Caco-2 (cell line): ENCODE measurements around the gene TLE7. TPM values are rescaled to one million over a fixed set of nuclear protein-coding genes. Genes with fewer than 3 reads are reported as not detected.

Experiments
- BruUV-seq: library from RNA; stranded (reverse); fragments of 400-500 nt; replicated peaks from 2 replicates; lab custom pipeline; 2021; lab: Mats Ljungman, UMichigan
- CTCF ChIA-PET: fragments of 300-600 bp; sonication (Branson Sonifier 250); formaldehyde crosslinking; loops from one replicate; lab custom pipeline; 2022; ENCODE audit warnings: antibody characterized with exemption; lab: Charles Lee
- POLR2A ChIA-PET: fragments of 300-600 bp; sonication (Branson Sonifier 250); formaldehyde crosslinking; loops from one replicate; lab custom pipeline; 2022; ENCODE audit warnings: antibody characterized with exemption; lab: Charles Lee
- DNase-seq, 2 experiments: peaks; one replicate each; pipeline versions ENCODE4 v3.0.0 to v3.0.0-alpha.2; 2020 to 2022
- H3K27me3 ChIP-seq: replicated peaks from 2 replicates; pipeline ENCODE4 v1.6.0; 2011; ENCODE audit warnings: low read length; ENCODE audit not compliant: control insufficient read depth, insufficient read depth
- H3K36me3 ChIP-seq: 2 replicates; pipeline ENCODE4 v1.5.1; 2011; ENCODE audit warnings: low read length; ENCODE audit not compliant: control insufficient read depth, insufficient read depth
- H3K4me1 ChIP-seq: fragments of 250-450 bp; sonication (Bioruptor Pico); 2 replicates; pipeline ENCODE4 v1.5.1; 2020; ENCODE audit warnings: mild to moderate bottlenecking
- H3K4me3 ChIP-seq: 2 replicates; pipeline ENCODE4 v1.5.1; 2011; ENCODE audit warnings: low read depth, mild to moderate bottlenecking, control low read depth, low read length
- H3K9me3 ChIP-seq: fragments of 250-450 bp; sonication (Bioruptor Pico); 2 replicates; pipeline ENCODE4 v1.5.1; 2020; ENCODE audit warnings: mild to moderate bottlenecking, moderate library complexity
- H3K27ac Mint-ChIP-seq: one replicate; pipeline ENCODE4 v1.8.0; 2022; ENCODE audit warnings: mixed read lengths; ENCODE audit not compliant: unreplicated experiment
- H3K27me3 Mint-ChIP-seq: one replicate; pipeline ENCODE4 v1.8.0; 2022; ENCODE audit warnings: mixed read lengths; ENCODE audit not compliant: insufficient read depth, unreplicated experiment
- H3K36me3 Mint-ChIP-seq: one replicate; pipeline ENCODE4 v1.8.0; 2022; ENCODE audit warnings: mild to moderate bottlenecking, mixed read lengths; ENCODE audit not compliant: insufficient read depth, unreplicated experiment
- H3K4me1 Mint-ChIP-seq: one replicate; pipeline ENCODE4 v1.8.0; 2022; ENCODE audit warnings: low read depth, mixed read lengths; ENCODE audit not compliant: unreplicated experiment
- H3K4me3 Mint-ChIP-seq: one replicate; pipeline ENCODE4 v1.8.0; 2022; ENCODE audit warnings: mild to moderate bottlenecking, moderate library complexity, mixed read lengths; ENCODE audit not compliant: unreplicated experiment
- H3K9me3 Mint-ChIP-seq: one replicate; pipeline ENCODE4 v1.8.0; 2022; ENCODE audit warnings: mixed read lengths; ENCODE audit not compliant: unreplicated experiment
- CTCF ChIP-seq, 2 experiments: fragments of 200-600 bp in 1 of 2; IDR thresholded peaks; 1 replicate in 1 of 2; 2 replicates in 1 of 2; pipeline versions ENCODE4 v1.5.1 to v1.8.0; 2011 to 2022; ENCODE audit warnings: antibody characterized with exemption in 1 of 2, control low read depth in 1 of 2, inconsistent platforms in 1 of 2, low read depth in 1 of 2, low read length in 1 of 2, mild to moderate bottlenecking in 1 of 2, moderate library complexity in 1 of 2; ENCODE audit not compliant: insufficient read depth in 1 of 2, severe bottlenecking in 1 of 2, unreplicated experiment in 1 of 2
- intact Hi-C: fragments of 100-400 bp; cut with micrococcal nuclease; formaldehyde crosslinking; loops from one replicate; pipeline ENCODE4 v1.10.0; 2022; ENCODE audit not compliant: unreplicated experiment
- total RNA-seq: library from RNA; stranded (reverse); gene quantifications from 2 replicates; pipeline ENCODE4 v1.2.3, GENCODE V29; 2022

The TLE7 gene
- total RNA-seq, 1 experiment from 2014 or later, result not detected

DNA sequence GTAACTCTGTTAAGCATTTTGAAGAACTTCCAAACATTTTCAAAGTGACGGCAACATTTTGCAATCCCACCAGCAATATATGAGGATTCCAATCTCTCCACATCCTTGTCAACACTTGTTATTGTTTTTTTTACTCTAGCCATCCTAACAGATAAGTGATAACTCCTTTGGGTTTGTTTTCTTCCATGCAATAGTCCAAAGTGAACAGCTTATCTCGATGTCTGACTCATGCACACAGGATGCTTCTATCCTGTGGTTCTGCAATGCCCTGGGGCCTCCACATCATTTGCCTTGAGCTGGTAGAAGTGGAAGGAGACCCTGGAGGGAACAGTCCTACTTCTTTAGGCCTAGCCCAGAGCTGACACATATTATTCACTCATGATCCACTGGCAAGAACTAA lies 13.0 kb downstream of the TLE7 start:
- H3K4me3 ChIP-seq, result no peak overlapping the region
- Mint-ChIP-seq H3K4me3 (no peak overlapping the region), H3K36me3 (no peaks in the 10 kb centered on the region), H3K27me3 (peaks cover 21% of the 10 kb centered on the region), H3K9me3 (peaks cover 10% of the 10 kb centered on the region), H3K4me1 (no peaks in the 10 kb centered on the region), H3K27ac (no peak overlapping the region)
- no peak for TF ChIP-seq CTCF (IDR thresholded peaks at IDR 0.05; ENCODE audit: insufficient read depth in 1 of 2, low read depth in 1 of 2, low read length in 1 of 2, severe bottlenecking in 1 of 2, unreplicated experiment in 1 of 2)
- no peaks in the 10 kb centered on the region for H3K4me1 ChIP-seq
- BruUV-seq, result no TSS peak
- H3K27me3 ChIP-seq, result peaks cover 1% of the 10 kb centered on the region
- H3K36me3 ChIP-seq, result no peaks in the 10 kb centered on the region
- intact Hi-C loops, result no loop called here
- ChIA-PET CTCF (interaction anchor here (2.0 kb wide), 1 partner anchor 16 kb away, joined by 8 read pairs; no protein-coding TSS in a partner anchor), POLR2A (no interaction called here)
- H3K9me3 ChIP-seq, result peaks cover 9% of the 10 kb centered on the region
- no peak for DNase-seq

GRCh38 chr16:71428385-71428784 lies 13.5 kb downstream of the TLE7 start:
- H3K4me1 ChIP-seq, result no peaks in the 10 kb centered on the region
- intact Hi-C loops, result no loop called here
- DNase-seq, result no peak
- ChIA-PET POLR2A (no interaction called here), CTCF (interaction anchor here (2.0 kb wide), 1 partner anchor 15 kb away, joined by 8 read pairs; no protein-coding TSS in a partner anchor)
- H3K9me3 Mint-ChIP-seq, result peaks cover 10% of the 10 kb centered on the region
- no peak overlapping the region for H3K4me3 ChIP-seq
- peaks cover 22% of the 10 kb centered on the region for H3K27me3 Mint-ChIP-seq
- H3K36me3 ChIP-seq, result no peaks in the 10 kb centered on the region
- peaks cover 1% of the 10 kb centered on the region for H3K27me3 ChIP-seq
- no peak overlapping the region for H3K4me3 Mint-ChIP-seq
- no peaks in the 10 kb centered on the region for H3K36me3 Mint-ChIP-seq
- no peaks in the 10 kb centered on the region for H3K4me1 Mint-ChIP-seq
- no peak for TF ChIP-seq CTCF (IDR thresholded peaks at IDR 0.05; ENCODE audit: insufficient read depth in 1 of 2, low read depth in 1 of 2, low read length in 1 of 2, severe bottlenecking in 1 of 2, unreplicated experiment in 1 of 2)
- BruUV-seq, result no TSS peak
- no peak overlapping the region for H3K27ac Mint-ChIP-seq
- H3K9me3 ChIP-seq, result peaks cover 9% of the 10 kb centered on the region

DNA sequence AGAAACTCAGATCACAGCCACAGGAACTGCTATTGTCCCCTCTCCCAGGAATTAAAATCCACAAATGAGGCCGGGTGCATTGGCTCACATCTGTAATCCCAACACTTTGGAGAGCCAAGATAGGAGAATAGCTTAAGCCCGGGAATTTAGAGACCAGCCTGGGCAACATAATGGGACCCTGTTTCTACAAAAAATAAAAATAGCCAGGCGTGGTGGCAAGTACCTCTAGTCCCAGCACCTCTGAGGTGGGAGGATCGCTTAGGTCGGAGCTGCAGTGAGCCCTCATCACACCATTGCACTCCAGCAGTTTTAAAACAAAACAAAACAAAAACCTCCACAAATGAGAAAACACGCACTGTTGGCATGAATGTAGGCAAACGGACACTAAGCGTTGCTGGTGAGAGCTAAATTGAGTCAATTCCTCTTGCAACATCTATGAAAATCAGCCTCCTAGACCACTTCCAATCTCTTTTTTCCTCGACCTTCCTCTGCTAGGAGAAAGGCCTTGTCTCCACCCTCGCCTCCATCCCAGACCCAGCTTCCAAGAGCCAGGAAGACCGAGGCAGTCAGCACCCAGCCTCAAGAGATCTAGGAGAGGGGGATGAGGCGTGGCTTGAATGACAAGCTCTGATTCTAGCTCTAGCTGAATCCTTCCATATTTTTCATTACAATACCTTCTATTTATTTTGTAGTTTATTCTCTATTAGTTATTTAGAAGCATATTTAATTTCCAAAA lies 14.8 kb downstream of the TLE7 start:
- Mint-ChIP-seq H3K4me1 (no peaks in the 10 kb centered on the region), H3K9me3 (peaks cover 10% of the 10 kb centered on the region), H3K4me3 (no peak overlapping the region), H3K27me3 (peaks cover 26% of the 10 kb centered on the region), H3K27ac (no peak overlapping the region), H3K36me3 (no peaks in the 10 kb centered on the region)
- ChIA-PET POLR2A (no interaction called here), CTCF (no interaction called here)
- H3K27me3 ChIP-seq, result peaks cover 1% of the 10 kb centered on the region
- H3K4me3 ChIP-seq, result no peak overlapping the region
- H3K4me1 ChIP-seq, result no peaks in the 10 kb centered on the region
- no TSS peak for BruUV-seq
- no peak for TF ChIP-seq CTCF (IDR thresholded peaks at IDR 0.05; ENCODE audit: insufficient read depth in 1 of 2, low read depth in 1 of 2, low read length in 1 of 2, severe bottlenecking in 1 of 2, unreplicated experiment in 1 of 2)
- no peaks in the 10 kb centered on the region for H3K36me3 ChIP-seq
- intact Hi-C loops, result no loop called here
- no peak for DNase-seq
- H3K9me3 ChIP-seq, result peaks cover 9% of the 10 kb centered on the region
